Smooth muscle cell (in vitro differentiated cells): Measurements from ENCODE around the gene SERPINE1. TPM values are rescaled to one million over a fixed set of nuclear protein-coding genes. Genes with fewer than 3 reads are reported as not detected.

Experiments
- DNase-seq: peaks from one replicate; lab custom pipeline; 2025; ENCODE audit not compliant: unreplicated experiment; lab: John Stamatoyannopoulos, UW
- H2AFZ ChIP-seq: fragments of 200-600 bp; sonication (generic); 2 replicates; pipeline ENCODE4 v1.6.0; 2016; ENCODE audit warnings: antibody characterized with exemption, low read depth, mild to moderate bottlenecking
- H3F3A ChIP-seq: fragments of 200-600 bp; sonication (generic); 2 replicates; pipeline ENCODE4 v1.6.0; 2017; ENCODE audit warnings: antibody characterized with exemption, low read depth
- H3K27ac ChIP-seq: fragments of 200-600 bp; sonication (generic); 2 replicates; pipeline ENCODE4 v1.5.1; 2016; ENCODE audit warnings: low read depth, mild to moderate bottlenecking
- H3K27me3 ChIP-seq: fragments of 200-600 bp; sonication (generic); 2 replicates; pipeline ENCODE4 v1.6.1; 2016; ENCODE audit warnings: low read depth, mild to moderate bottlenecking
- H3K36me3 ChIP-seq: fragments of 200-600 bp; sonication (generic); 2 replicates; pipeline ENCODE4 v1.5.1; 2016; ENCODE audit warnings: low read depth
- H3K4me1 ChIP-seq: fragments of 200-600 bp; sonication (generic); 2 replicates; pipeline ENCODE4 v1.5.1; 2016; ENCODE audit warnings: low read depth
- H3K4me2 ChIP-seq: fragments of 200-600 bp; sonication (generic); 2 replicates; pipeline ENCODE4 v1.6.0; 2016; ENCODE audit warnings: mild to moderate bottlenecking
- H3K4me3 ChIP-seq: fragments of 200-600 bp; sonication (generic); 2 replicates; pipeline ENCODE4 v1.5.1; 2016; ENCODE audit warnings: mild to moderate bottlenecking
- H3K79me2 ChIP-seq: fragments of 200-600 bp; sonication (generic); 2 replicates; pipeline ENCODE4 v1.6.0; 2016; ENCODE audit warnings: low read depth, mild to moderate bottlenecking
- H3K9ac ChIP-seq: fragments of 200-600 bp; sonication (generic); 2 replicates; pipeline ENCODE4 v1.6.0; 2016; ENCODE audit warnings: low read depth
- H3K9me3 ChIP-seq: fragments of 200-600 bp; sonication (generic); replicated peaks from 2 replicates; pipeline ENCODE4 v1.5.1; 2016; ENCODE audit warnings: low read depth
- H4K20me1 ChIP-seq: fragments of 200-600 bp; sonication (generic); 2 replicates; pipeline ENCODE4 v1.6.0; 2016; ENCODE audit warnings: low read depth
- WGBS: methylation state at CpG from one replicate; pipeline ENCODE4 v1.1.7; 2016; ENCODE audit warnings: low lambda C conversion rate; 5-methylcytosine and 5-hydroxymethylcytosine counted together
- polyA plus RNA-seq: library from polyadenylated mRNA; unstranded; fragments of >200 nt; fragmentation: Nextera tagmentation; extraction: Ambion mirVana; gene quantifications from 2 replicates; pipeline ENCODE4 v1.2.1, GENCODE V29; 2016
- total RNA-seq: library from RNA; depleted of rRNA; stranded (reverse); fragments of >200 nt; gene quantifications from 2 replicates; pipeline ENCODE4 v1.2.3, GENCODE V29; 2014
- TF ChIP-seq, protein P1 (sequence below): fragments of 200-600 bp; sonication (generic); IDR thresholded peaks from 2 replicates; pipeline ENCODE4 v1.5.1; 2017; ENCODE audit warnings: borderline replicate concordance, mild to moderate bottlenecking, antibody characterized with exemption; ENCODE audit not compliant: insufficient read depth, poor library complexity, severe bottlenecking

The SERPINE1 gene
- total and polyA plus RNA-seq, 2 experiments from 2014 or later = 435 to 495 TPM

DNA sequence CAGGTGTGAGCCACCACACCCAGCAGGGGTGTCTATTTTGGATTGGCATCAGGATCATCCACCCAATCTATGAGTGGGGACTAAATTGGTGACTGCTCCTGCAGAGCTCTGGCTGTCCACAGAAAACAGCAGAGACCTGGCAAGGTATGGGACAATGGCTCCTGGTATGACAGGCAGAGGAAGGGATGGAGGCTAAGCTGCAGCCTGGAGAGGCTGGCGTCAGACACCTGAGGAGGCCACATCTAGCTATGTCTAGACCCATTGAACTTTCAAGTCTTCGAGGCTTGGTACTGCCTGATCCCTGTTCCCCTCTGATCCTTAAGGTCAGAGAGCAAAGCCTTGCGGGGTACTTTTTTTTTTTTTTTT is 3.2 kb upstream of the SERPINE1 start:
- no peaks in the 10 kb centered on the region for H3K9me3 ChIP-seq
- no peaks in the 10 kb centered on the region for H3K36me3 ChIP-seq
- no peaks in the 10 kb centered on the region for H3K27me3 ChIP-seq
- peak overlapping the region; percentile 100 for H3K27ac ChIP-seq
- peaks cover 65% of the 10 kb centered on the region for H3F3A ChIP-seq
- peaks cover 17% of the 10 kb centered on the region for H4K20me1 ChIP-seq
- no peak overlapping the region for H2AFZ ChIP-seq
- H3K4me1 ChIP-seq = peaks cover 20% of the 10 kb centered on the region
- WGBS = 76% methylated on average over 3 of the region's 3 CpGs
- H3K4me2 ChIP-seq = no peak overlapping the region
- H3K79me2 ChIP-seq = peaks cover 14% of the 10 kb centered on the region
- no peak overlapping the region for H3K4me3 ChIP-seq
- TF ChIP-seq, protein P1, sequence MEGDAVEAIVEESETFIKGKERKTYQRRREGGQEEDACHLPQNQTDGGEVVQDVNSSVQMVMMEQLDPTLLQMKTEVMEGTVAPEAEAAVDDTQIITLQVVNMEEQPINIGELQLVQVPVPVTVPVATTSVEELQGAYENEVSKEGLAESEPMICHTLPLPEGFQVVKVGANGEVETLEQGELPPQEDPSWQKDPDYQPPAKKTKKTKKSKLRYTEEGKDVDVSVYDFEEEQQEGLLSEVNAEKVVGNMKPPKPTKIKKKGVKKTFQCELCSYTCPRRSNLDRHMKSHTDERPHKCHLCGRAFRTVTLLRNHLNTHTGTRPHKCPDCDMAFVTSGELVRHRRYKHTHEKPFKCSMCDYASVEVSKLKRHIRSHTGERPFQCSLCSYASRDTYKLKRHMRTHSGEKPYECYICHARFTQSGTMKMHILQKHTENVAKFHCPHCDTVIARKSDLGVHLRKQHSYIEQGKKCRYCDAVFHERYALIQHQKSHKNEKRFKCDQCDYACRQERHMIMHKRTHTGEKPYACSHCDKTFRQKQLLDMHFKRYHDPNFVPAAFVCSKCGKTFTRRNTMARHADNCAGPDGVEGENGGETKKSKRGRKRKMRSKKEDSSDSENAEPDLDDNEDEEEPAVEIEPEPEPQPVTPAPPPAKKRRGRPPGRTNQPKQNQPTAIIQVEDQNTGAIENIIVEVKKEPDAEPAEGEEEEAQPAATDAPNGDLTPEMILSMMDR = no peak
- no peak overlapping the region for H3K9ac ChIP-seq
- DNase-seq = no peak

DNA sequence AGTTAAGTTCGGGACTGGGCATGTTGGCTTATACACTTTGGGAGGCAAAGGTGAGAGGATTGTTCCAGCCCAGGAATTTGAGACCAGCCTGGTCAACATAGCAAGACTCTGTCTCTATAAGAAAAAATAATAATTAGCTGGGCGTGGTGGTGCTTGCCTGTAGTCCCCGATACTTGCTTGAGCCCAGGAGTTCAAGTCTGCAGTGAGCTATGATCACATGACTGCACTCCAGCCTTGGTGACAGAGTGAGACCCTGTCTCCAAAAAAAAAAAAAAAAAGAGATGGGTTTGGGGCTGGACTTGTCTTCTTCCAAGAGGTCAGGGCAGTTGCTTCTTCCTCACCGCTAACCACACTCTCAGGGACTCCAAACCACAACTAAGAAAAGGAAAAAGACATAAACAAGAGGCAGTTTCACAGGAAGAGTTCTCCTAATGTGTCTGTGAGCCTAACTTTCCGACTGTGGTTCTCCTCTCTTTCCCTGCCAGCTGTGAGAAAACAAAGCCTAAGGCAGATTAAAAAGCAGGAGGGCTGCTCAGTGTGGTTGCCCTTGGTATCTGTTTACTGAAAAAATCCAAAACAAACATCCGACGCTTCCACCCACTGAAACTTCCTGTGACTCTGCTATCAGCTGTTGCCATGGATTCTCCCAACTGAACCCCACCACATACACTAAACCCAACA is 2.4 kb upstream of the SERPINE1 start:
- Histone ChIP-seq H3K4me2 (peak overlapping the region; percentile 48), H2AFZ (no peak overlapping the region), H3K27me3 (no peaks in the 10 kb centered on the region), H3K27ac (peak overlapping the region; percentile 100), H3K4me1 (peaks cover 20% of the 10 kb centered on the region), H3F3A (peaks cover 59% of the 10 kb centered on the region), H3K36me3 (no peaks in the 10 kb centered on the region), H3K9ac (peak overlapping the region; percentile 96), H3K4me3 (no peak overlapping the region), H4K20me1 (peaks cover 23% of the 10 kb centered on the region), H3K79me2 (peaks cover 14% of the 10 kb centered on the region), H3K9me3 (no peaks in the 10 kb centered on the region)
- DNase-seq = no peak
- TF ChIP-seq, protein P1 = no peak
- WGBS = 27% methylated on average over 7 of the region's 7 CpGs

DNA sequence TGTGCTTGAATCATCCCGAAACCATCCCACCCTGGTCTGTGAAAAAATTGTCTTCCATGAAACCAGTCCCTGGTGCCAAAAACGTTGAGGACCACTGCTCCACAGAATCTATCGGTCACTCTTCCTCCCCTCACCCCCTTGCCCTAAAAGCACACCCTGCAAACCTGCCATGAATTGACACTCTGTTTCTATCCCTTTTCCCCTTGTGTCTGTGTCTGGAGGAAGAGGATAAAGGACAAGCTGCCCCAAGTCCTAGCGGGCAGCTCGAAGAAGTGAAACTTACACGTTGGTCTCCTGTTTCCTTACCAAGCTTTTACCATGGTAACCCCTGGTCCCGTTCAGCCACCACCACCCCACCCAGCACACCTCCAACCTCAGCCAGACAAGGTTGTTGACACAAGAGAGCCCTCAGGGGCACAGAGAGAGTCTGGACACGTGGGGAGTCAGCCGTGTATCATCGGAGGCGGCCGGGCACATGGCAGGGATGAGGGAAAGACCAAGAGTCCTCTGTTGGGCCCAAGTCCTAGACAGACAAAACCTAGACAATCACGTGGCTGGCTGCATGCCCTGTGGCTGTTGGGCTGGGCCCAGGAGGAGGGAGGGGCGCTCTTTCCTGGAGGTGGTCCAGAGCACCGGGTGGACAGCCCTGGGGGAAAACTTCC is 784 bp upstream of the SERPINE1 start:
- H3F3A ChIP-seq = peaks cover 58% of the 10 kb centered on the region

More for the DNA sequence above, 784 bp upstream of the SERPINE1 start:
- H3K9me3 ChIP-seq = no peaks in the 10 kb centered on the region
- DNase-seq = no peak
- H3K27me3 ChIP-seq = no peaks in the 10 kb centered on the region
- H3K4me2 ChIP-seq = peak overlapping the region; percentile 88
- H3K27ac ChIP-seq = peak overlapping the region; percentile 100
- WGBS = 48% methylated on average over 15 of the region's 15 CpGs
- peaks cover 6% of the 10 kb centered on the region for H3K36me3 ChIP-seq
- no peak overlapping the region for H3K4me3 ChIP-seq
- no peak overlapping the region for H2AFZ ChIP-seq
- TF ChIP-seq, protein P1 = no peak
- H4K20me1 ChIP-seq = peaks cover 39% of the 10 kb centered on the region
- peak overlapping the region; percentile 96 for H3K9ac ChIP-seq
- peaks cover 14% of the 10 kb centered on the region for H3K79me2 ChIP-seq
- H3K4me1 ChIP-seq = peaks cover 20% of the 10 kb centered on the region
